Motor neuron (in vitro differentiated cells): ENCODE data around the gene MAL. TPM values are rescaled to one million over a fixed set of nuclear protein-coding genes. Genes with fewer than 3 reads are reported as not detected.

ENCODE experiments used
- ATAC-seq, 8 experiments: fragments of 200-7000 bp; cut with Tn5 transposase; replicated peaks in 6 of 8; 2 replicates each; pipeline ENCODE4 v1.8.0; 2021; ENCODE audit warnings: mild to moderate bottlenecking in 8 of 8, moderate library complexity in 8 of 8
- H3K27ac ChIP-seq, 2 donors: fragments of 250-450 bp; sonication (Bioruptor Pico); 2 replicates each; pipeline ENCODE4 v1.9.0; 2021; ENCODE audit warnings: antibody characterized with exemption in 2 of 2, mild to moderate bottlenecking in 2 of 2, moderate library complexity in 1 of 2
- H3K4me1 ChIP-seq, 2 donors: fragments of 250-450 bp; sonication (Bioruptor Pico); replicated peaks in 1 of 2; 2 replicates each; pipeline ENCODE4 v1.6.1; 2021; ENCODE audit warnings: antibody characterized with exemption in 2 of 2, mild to moderate bottlenecking in 2 of 2, moderate library complexity in 1 of 2
- H3K4me3 ChIP-seq, 5 donors: fragments of 250-450 bp; sonication (Bioruptor Pico); 2 replicates each; pipeline ENCODE4 v1.9.0; 2021; ENCODE audit warnings: antibody characterized with exemption in 5 of 5, mild to moderate bottlenecking in 5 of 5, moderate library complexity in 4 of 5
- WGBS, 10 experiments: fragments of 450-650 bp; shearing (Covaris generic); methylation state at CpG; one replicate each; pipeline ENCODE4 v1.0.0; 2022; 5-methylcytosine and 5-hydroxymethylcytosine counted together
- in situ Hi-C, 9 experiments: fragments of 400-800 bp; cut with MboI; loops; one replicate each; pipeline ENCODE4 v1.15.0; 2021; ENCODE audit warnings: low sequenced_read_pairs in 9 of 9, low pct_unique_long_range_greater_than_20kb in 2 of 9; ENCODE audit not compliant: unreplicated experiment in 9 of 9
- total RNA-seq, 8 experiments: library from RNA; unstranded; fragments of 300-600 nt; gene quantifications; 2 replicates each; pipeline versions ENCODE4 v1.2.3 to v1.2.4, GENCODE V29; 2022

MAL gene
- total RNA-seq, 8 experiments from 2014 or later: 0.41 to 62.2 (median 2.1) TPM

- no peak for ATAC-seq
- no peak overlapping the region for H3K4me3 ChIP-seq
These were observed 38.2 kb upstream of the MAL start for GRCh38 chr2:94987074-94988020.

GRCh38 chr2:94990956-94991355, 34.6 kb upstream of the MAL start:
- no peak overlapping the region for H3K4me3 ChIP-seq
- ATAC-seq: no peak
- in situ Hi-C loops: loop anchor here in 1 of 9 experiments (25.0 kb wide), 1 partner anchor 121 kb away; the partner anchor contains the start of gene MRPS5

More at GRCh38 chr2:94987074-94988020, 38.2 kb upstream of the MAL start:
- WGBS, 10 experiments: 0 to 94% (median 75%) methylated on average over 1 to 7 of the region's 15 CpGs; no CpG with 5 or more reads in 1 of the 10 experiments
- in situ Hi-C loops: loop anchor here in 1 of 9 experiments (25.0 kb wide), 1 partner anchor 125 kb away; the partner anchor contains the start of gene MRPS5
- Histone ChIP-seq H3K4me1 (no peaks in the 10 kb centered on the region), H3K27ac (no peak overlapping the region)

GRCh38 chr2:94992360-94992759, 33.1 kb upstream of the MAL start:
- H3K27ac ChIP-seq: no peak overlapping the region
- H3K4me1 ChIP-seq: peaks cover 25 to 29% of the 10 kb centered on the region in 2 donors
- no peak overlapping the region for H3K4me3 ChIP-seq
- in situ Hi-C loops: loop anchor here in 1 of 9 experiments (25.0 kb wide), 1 partner anchor 120 kb away; the partner anchor contains the start of gene MRPS5
- ATAC-seq: no peak
- WGBS, 10 experiments: 26 to 100% (median 71%) methylated on average over 1 to 5 of the region's 5 CpGs; no CpG with 5 or more reads in 1 of the 10 experiments

More at GRCh38 chr2:94990956-94991355, 34.6 kb upstream of the MAL start:
- no peak overlapping the region for H3K27ac ChIP-seq
- H3K4me1 ChIP-seq: peaks cover 12 to 15% of the 10 kb centered on the region in 2 donors

- in situ Hi-C loops: loop anchor here in 1 of 9 experiments (25.0 kb wide), 1 partner anchor 119 kb away; the partner anchor contains the start of gene MRPS5
These were observed 32.1 kb upstream of the MAL start for GRCh38 chr2:94993176-94994062.

GRCh38 chr2:94994063-94994913, 31.2 kb upstream of the MAL start:
- WGBS, 10 experiments: 58 to 89% (median 60%) methylated on average over 3 to 8 of the region's 16 CpGs; no CpG with 5 or more reads in 5 of the 10 experiments
- H3K4me1 ChIP-seq: peaks cover 25 to 30% of the 10 kb centered on the region in 2 donors
- ATAC-seq: no peak
- no peak overlapping the region for H3K4me3 ChIP-seq
- in situ Hi-C loops: loop anchor here in 1 of 9 experiments (25.0 kb wide), 1 partner anchor 118 kb away; the partner anchor contains the start of gene MRPS5
- no peak overlapping the region for H3K27ac ChIP-seq

More at GRCh38 chr2:94993176-94994062, 32.1 kb upstream of the MAL start:
- 40 to 93% (median 80%) methylated on average over 1 to 13 of the region's 31 CpGs; no CpG with 5 or more reads in 4 of the 10 experiments for WGBS, 10 experiments
- Histone ChIP-seq H3K4me3 (no peak overlapping the region), H3K4me1 (peaks cover 25 to 30% of the 10 kb centered on the region in 2 donors), H3K27ac (no peak overlapping the region)
- peak in 4 of 8 experiments; percentile 42 to 60 (median 48) for ATAC-seq

GRCh38 chr2:94994914-94995552, 30.5 kb upstream of the MAL start:
- ATAC-seq: no peak

GRCh38 chr2:94995553-94996304, 29.8 kb upstream of the MAL start:
- Histone ChIP-seq H3K27ac (peak overlapping the region in 1 of 2 donors; percentile 41), H3K4me1 (peaks cover 25 to 30% of the 10 kb centered on the region in 2 donors), H3K4me3 (no peak overlapping the region)
- WGBS, 10 experiments: 0 to 100% (median 37%) methylated on average over 1 to 6 of the region's 7 CpGs; no CpG with 5 or more reads in 1 of the 10 experiments
- peak in 5 of 8 experiments; percentile 12 to 68 (median 31) for ATAC-seq
- in situ Hi-C loops: loop anchor here in 1 of 9 experiments (25.0 kb wide), 1 partner anchor 117 kb away; the partner anchor contains the start of gene MRPS5

More at GRCh38 chr2:94994914-94995552, 30.5 kb upstream of the MAL start:
- WGBS, 10 experiments: 80 to 100% (median 88%) methylated on average over 1 of the region's 3 CpGs; no CpG with 5 or more reads in 7 of the 10 experiments
- in situ Hi-C loops: loop anchor here in 1 of 9 experiments (25.0 kb wide), 1 partner anchor 117 kb away; the partner anchor contains the start of gene MRPS5
- Histone ChIP-seq H3K4me3 (no peak overlapping the region), H3K4me1 (peaks cover 25 to 30% of the 10 kb centered on the region in 2 donors), H3K27ac (no peak overlapping the region)

GRCh38 chr2:94996305-94997100, 29.0 kb upstream of the MAL start:
- peak in 5 of 8 experiments; percentile 74 to 87 (median 80) for ATAC-seq
- no peak overlapping the region for H3K4me3 ChIP-seq
- peaks cover 25 to 30% of the 10 kb centered on the region in 2 donors for H3K4me1 ChIP-seq
- peak overlapping the region; percentile 12 to 41 for H3K27ac ChIP-seq
- 6 to 45% (median 27%) methylated on average over 3 to 17 of the region's 23 CpGs; no CpG with 5 or more reads in 2 of the 10 experiments for WGBS, 10 experiments
- in situ Hi-C loops: loop anchor here in 1 of 9 experiments (25.0 kb wide), 1 partner anchor 116 kb away; the partner anchor contains the start of gene MRPS5

- WGBS, 10 experiments: 13 to 95% (median 87%) methylated on average over 4 to 10 of the region's 54 CpGs; no CpG with 5 or more reads in 4 of the 10 experiments
- peak in 1 of 8 experiments; percentile 42 for ATAC-seq
- Histone ChIP-seq H3K27ac (no peak overlapping the region), H3K4me1 (peaks cover 20 to 27% of the 10 kb centered on the region in 2 donors), H3K4me3 (no peak overlapping the region)
- in situ Hi-C loops: loop anchor here in 1 of 9 experiments (25.0 kb wide), 1 partner anchor 114 kb away; the partner anchor contains the start of gene MRPS5
These were observed 27.3 kb upstream of the MAL start for GRCh38 chr2:94997981-94998930.
